Measurements from ENCODE around the gene KLK14. TPM values are rescaled to one million over a fixed set of nuclear protein-coding genes. Genes with fewer than 3 reads are reported as not detected.

Gene KLK14
- total RNA-seq, 6 experiments from 2014 or later: 0.17 to 0.18 TPM; not detected in 4

- H3K4me1 ChIP-seq: no peaks in the 10 kb centered on the region
- ATAC-seq: no peak
- intact Hi-C loops (cut with DNase I): no loop called here
- peak in 1 of 3 donors; percentile 20 for DNase-seq
- H3K27me3 ChIP-seq: peaks cover 0 to 4% of the 10 kb centered on the region in 2 donors
- no peaks in the 10 kb centered on the region for H3K9me3 ChIP-seq
- H3K36me3 ChIP-seq: no peaks in the 10 kb centered on the region
- no peak overlapping the region for H3K27ac ChIP-seq
- TF ChIP-seq POLR2A (IDR thresholded peaks at IDR 0.05) (no peak), CTCF (IDR thresholded peaks at IDR 0.05) (no peak)
- 43% methylated on average over 6 of the region's 7 CpGs for WGBS (ENCODE audit: insufficient coverage, low coverage, low lambda C conversion rate, missing lambda C conversion rate)
- no peak overlapping the region for H3K4me3 ChIP-seq
These were observed 19.0 kb downstream of the KLK14 start for GRCh38 chr19:51063664-51064063.

DNA sequence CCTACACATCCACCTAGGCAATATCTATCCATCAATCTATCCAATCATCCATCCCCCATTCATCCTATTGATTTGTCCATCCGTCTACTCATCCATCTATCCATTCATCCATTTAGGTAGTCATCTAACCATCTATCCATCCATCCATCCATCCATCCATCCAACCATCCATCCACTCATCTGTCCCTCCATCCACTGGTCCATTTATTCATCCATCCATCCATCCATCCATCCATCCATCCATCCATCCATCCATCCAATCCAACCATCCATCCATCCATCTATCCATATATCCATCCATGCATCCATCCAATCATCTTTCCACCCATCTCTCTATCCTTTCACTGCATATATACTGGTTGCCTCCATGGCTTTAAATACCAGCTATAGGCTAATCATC is 21.7 kb downstream of the KLK14 start:
- no peaks in the 10 kb centered on the region for H3K36me3 ChIP-seq
- no peak overlapping the region for H3K4me3 ChIP-seq
- no peak overlapping the region for H3K27ac ChIP-seq
- intact Hi-C loops (cut with DNase I): no loop called here
- ATAC-seq: no peak
- no peaks in the 10 kb centered on the region for H3K4me1 ChIP-seq
- TF ChIP-seq CTCF (IDR thresholded peaks at IDR 0.05) (no peak), POLR2A (IDR thresholded peaks at IDR 0.05) (no peak)
- H3K27me3 ChIP-seq: peaks cover 0 to 4% of the 10 kb centered on the region in 2 donors
- no peak for DNase-seq
- 0% methylated on average over 1 of the region's 1 CpG for WGBS (ENCODE audit: insufficient coverage, low coverage, low lambda C conversion rate, missing lambda C conversion rate)
- H3K9me3 ChIP-seq: no peaks in the 10 kb centered on the region

DNA sequence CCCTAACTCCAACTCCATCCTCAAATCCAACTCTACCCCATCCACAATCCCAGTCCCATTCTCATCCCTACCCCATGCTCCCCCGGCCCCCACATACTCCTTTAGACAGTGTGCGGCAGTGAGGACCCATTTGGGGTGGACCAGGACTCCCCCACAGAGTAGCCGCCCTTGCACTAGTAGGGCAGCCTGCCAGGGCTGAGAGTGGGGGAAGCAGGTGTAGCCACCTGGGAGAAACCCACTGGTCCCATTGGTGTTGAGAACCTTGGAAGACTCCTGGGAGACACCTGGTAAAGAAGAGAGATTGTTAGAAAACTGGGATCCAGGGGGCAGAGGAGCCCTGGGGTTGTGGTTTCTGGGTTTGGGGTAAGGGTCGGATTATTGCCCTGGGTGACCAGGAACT is 22.4 kb downstream of the KLK14 start:
- Histone ChIP-seq H3K36me3 (no peaks in the 10 kb centered on the region), H3K4me3 (no peak overlapping the region), H3K9me3 (no peaks in the 10 kb centered on the region), H3K27me3 (peaks cover 0 to 4% of the 10 kb centered on the region in 2 donors), H3K4me1 (no peaks in the 10 kb centered on the region), H3K27ac (no peak overlapping the region)
- WGBS (ENCODE audit: insufficient coverage, low coverage, low lambda C conversion rate, missing lambda C conversion rate): 56% methylated on average over 4 of the region's 4 CpGs
- ATAC-seq (no peak), DNase-seq (peak in 1 of 3 donors; percentile 36)
- intact Hi-C loops (cut with DNase I): no loop called here
- TF ChIP-seq CTCF (IDR thresholded peaks at IDR 0.05) (no peak), POLR2A (IDR thresholded peaks at IDR 0.05) (no peak)

DNA sequence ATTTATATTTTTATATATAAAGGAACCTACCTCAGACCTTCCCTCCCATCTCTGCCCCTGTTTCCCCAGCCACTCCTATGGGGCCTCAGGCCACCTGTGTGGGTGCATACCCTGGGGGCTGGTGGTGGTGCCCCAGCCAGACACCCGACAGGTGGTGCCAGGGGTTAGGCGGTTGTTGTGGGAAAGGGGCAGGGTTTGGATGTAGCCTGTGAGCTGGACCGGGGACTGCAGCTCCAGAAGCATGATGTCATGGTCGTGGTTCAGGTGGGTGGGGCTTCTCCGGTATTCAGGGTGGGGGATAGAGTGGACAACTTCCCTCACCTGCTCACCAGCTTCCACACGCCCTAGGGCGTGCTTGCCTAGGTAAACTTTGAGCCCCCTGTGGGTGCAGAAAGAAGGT is 23.0 kb downstream of the KLK14 start:
- TF ChIP-seq POLR2A (IDR thresholded peaks at IDR 0.05) (no peak), CTCF (IDR thresholded peaks at IDR 0.05) (no peak)
- DNase-seq: peak in 1 of 3 donors; percentile 32
- no peaks in the 10 kb centered on the region for H3K4me1 ChIP-seq
- H3K27ac ChIP-seq: no peak overlapping the region
- WGBS (ENCODE audit: insufficient coverage, low coverage, low lambda C conversion rate, missing lambda C conversion rate): 100% methylated on average over 1 of the region's 7 CpGs
- H3K4me3 ChIP-seq: no peak overlapping the region
- no peaks in the 10 kb centered on the region for H3K9me3 ChIP-seq
- intact Hi-C loops (cut with DNase I): no loop called here
- H3K27me3 ChIP-seq: peaks cover 0 to 3% of the 10 kb centered on the region in 2 donors
- ATAC-seq: no peak
- no peaks in the 10 kb centered on the region for H3K36me3 ChIP-seq

DNA sequence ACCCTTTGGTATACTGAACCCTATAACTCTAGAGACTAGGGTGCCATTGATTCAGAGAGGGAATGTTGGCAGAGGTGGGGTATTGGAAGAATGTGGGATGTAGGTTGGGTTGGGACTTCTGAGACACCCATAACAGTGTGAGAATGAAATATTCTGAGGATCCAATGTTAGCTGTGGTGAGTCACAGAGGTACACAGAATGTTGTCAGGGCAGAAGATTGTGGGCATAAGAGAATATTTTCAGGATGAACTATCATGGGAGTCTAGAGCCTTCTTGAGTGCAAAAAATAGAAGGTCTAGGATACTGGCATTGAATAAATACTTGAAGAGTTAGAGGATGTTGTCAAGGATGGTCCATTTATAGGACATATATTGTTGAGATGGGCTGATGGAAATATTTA is 26.8 kb downstream of the KLK14 start:
- H3K27me3 ChIP-seq: no peaks in the 10 kb centered on the region
- H3K27ac ChIP-seq: no peak overlapping the region
- no peaks in the 10 kb centered on the region for H3K36me3 ChIP-seq
- H3K9me3 ChIP-seq: no peaks in the 10 kb centered on the region
- no peak overlapping the region for H3K4me3 ChIP-seq
- TF ChIP-seq POLR2A (IDR thresholded peaks at IDR 0.05) (no peak), CTCF (IDR thresholded peaks at IDR 0.05) (no peak)
- ATAC-seq: no peak
- DNase-seq: no peak
- H3K4me1 ChIP-seq: no peaks in the 10 kb centered on the region
- intact Hi-C loops (cut with DNase I): no loop called here
